ENCODE results near the gene EPAS1. TPM values are rescaled to one million over a fixed set of nuclear protein-coding genes. Genes with fewer than 3 reads are reported as not detected.

EPAS1 gene
- total and polyA plus RNA-seq, 2 of the 13 experiments (the other 11 are each of a cell fraction or from before 2014, with no cell fraction given): 47.1 to 182 TPM

DNA sequence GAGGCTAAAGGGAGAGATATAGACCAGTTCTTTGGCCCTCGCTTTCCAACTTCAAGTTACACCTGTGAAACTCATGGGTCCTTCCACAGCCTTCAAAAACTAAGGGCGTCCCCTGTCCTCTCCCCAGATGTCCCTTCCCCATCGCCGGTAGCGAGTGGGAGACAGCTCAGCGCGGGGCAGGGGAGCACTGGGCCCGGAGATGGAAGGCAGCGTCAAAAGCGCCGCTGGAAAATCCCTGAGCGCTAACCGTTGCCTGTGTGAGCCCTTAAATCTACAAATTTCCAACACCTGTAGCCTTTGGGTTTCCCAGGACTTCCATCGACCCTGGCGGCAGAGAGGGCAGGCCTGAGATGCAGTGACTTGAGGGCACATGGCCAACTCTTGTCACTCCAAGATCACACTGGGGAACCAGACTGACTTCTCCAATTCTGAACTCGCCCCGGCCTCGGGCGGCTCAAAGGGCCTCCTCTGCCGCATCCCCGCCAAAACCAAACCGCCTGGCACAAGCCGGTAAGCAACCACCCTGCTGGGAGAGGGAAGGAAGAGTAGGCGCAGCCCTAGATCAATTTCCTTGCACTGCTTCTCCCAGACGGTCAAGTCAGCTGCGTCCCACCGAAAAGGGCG lies 879 bp upstream of the EPAS1 start:
- Histone ChIP-seq H2AFZ (ENCODE audit: low read length) (no peak overlapping the region), H3K4me1 (ENCODE audit: insufficient read depth, low read length) (peaks cover 25% of the 10 kb centered on the region), H3K9ac (ENCODE audit: insufficient read depth, low read depth, low read length) (peak overlapping the region; percentile 66), H3K9me3 (ENCODE audit: low read length) (no peaks in the 10 kb centered on the region), H4K20me1 (ENCODE audit: insufficient read depth, low read length) (peaks cover 20% of the 10 kb centered on the region), H3K27me3 (ENCODE audit: control insufficient read depth in 1 of 2, insufficient read depth in 2 of 2, low read length in 2 of 2) (peaks cover 0 to 13% of the 10 kb centered on the region in 2 experiments; a peak in 2 of 5 replicates), H3K36me3 (replicated peaks in 1 of 2; ENCODE audit: control insufficient read depth in 1 of 2, insufficient read depth in 2 of 2, low read length in 2 of 2) (no peaks in the 10 kb centered on the region), H3K4me2 (ENCODE audit: low read depth, low read length) (peak overlapping the region; percentile 89), H3K79me2 (ENCODE audit: insufficient read depth, low read length) (peaks cover 37% of the 10 kb centered on the region), H3K27ac (ENCODE audit: extremely low read length, insufficient read depth, low read length) (peak overlapping the region; percentile 27), H3K4me3 (replicated peaks in 1 of 3; ENCODE audit: insufficient read depth in 1 of 3, low read depth in 2 of 3, low read length in 3 of 3) (peak overlapping the region; percentile 52 to 98 (median 91); a peak in 5 of 6 replicates)
- FAIRE-seq (no peak), DNase-seq (ENCODE audit: low spot score) (no peak), ATAC-seq (no peak; the same call in 2 of the 3 replicates)
- POLR2A ChIA-PET: interaction anchor here (0.8 to 1.9 kb wide), 14 partner anchors 10 to 303 kb away, joined by 3 to 28 read pairs (median 4); no protein-coding TSS in a partner anchor
- intact Hi-C loops (cut with micrococcal nuclease; ENCODE audit: unreplicated experiment): loop anchor here (2.0 to 5.0 kb wide), 3 partner anchors 68 to 304 kb away; no protein-coding TSS in a partner anchor
- WGBS (ENCODE audit: low lambda C conversion rate): 67% methylated on average over 23 of the region's 28 CpGs
- CTCF ChIA-PET (ENCODE audit: low intra/inter-chr PET ratio, low total read pairs): interaction anchor here (1.3 kb wide), 1 partner anchor 302 kb away, joined by 3 read pairs; no protein-coding TSS in a partner anchor
- TSS peak; percentile 47 for BruUV-seq (replicated peaks)
- in situ Hi-C loops (cut with HindIII; ENCODE audit: extremely low pct_ligation_motif_present, low pct_unique_long_range_greater_than_20kb): loop anchor here (5.0 kb wide), 3 partner anchors 66 to 304 kb away; no protein-coding TSS in a partner anchor
- no peak for TF ChIP-seq ZNF281 (CRISPR knock-in tag; IDR thresholded peaks at IDR 0.05; ENCODE audit: borderline replicate concordance)
- peak; percentile 36; the same call in 1 of the 2 replicates for TF ChIP-seq ZNF317 (CRISPR knock-in tag; IDR thresholded peaks at IDR 0.05)
- 0 out of 2 replicates have a peak, but pooled peaks have one; percentile 6 for TF ChIP-seq NR2F6 (IDR thresholded peaks at IDR 0.05)
- no peak for TF ChIP-seq NR2F6 (CRISPR knock-in tag; IDR thresholded peaks at IDR 0.05)
- TF ChIP-seq ZNF572 (CRISPR knock-in tag; IDR thresholded peaks at IDR 0.05): 0 out of 2 replicates have a peak, but pooled peaks have one; percentile 14
- TF ChIP-seq ZNF556 (CRISPR knock-in tag; IDR thresholded peaks at IDR 0.05; ENCODE audit: borderline replicate concordance): peak; percentile 60; the same call in 1 of the 2 replicates
- TF ChIP-seq MTERF4 (CRISPR knock-in tag; IDR thresholded peaks at IDR 0.05): 0 out of 2 replicates have a peak, but pooled peaks have one; percentile 11
- TF ChIP-seq, protein P1, sequence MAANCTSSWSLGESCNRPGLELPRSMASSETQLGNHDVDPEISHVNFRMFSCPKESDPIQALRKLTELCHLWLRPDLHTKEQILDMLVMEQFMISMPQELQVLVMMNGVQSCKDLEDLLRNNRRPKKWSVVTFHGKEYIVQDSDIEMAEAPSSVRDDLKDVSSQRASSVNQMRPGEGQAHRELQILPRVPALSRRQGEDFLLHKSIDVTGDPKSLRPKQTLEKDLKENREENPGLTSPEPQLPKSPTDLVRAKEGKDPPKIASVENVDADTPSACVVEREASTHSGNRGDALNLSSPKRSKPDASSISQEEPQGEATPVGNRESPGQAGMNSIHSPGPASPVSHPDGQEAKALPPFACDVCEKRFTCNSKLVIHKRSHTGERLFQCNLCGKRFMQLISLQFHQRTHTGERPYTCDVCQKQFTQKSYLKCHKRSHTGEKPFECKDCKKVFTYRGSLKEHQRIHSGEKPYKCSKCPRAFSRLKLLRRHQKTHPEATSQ (CRISPR knock-in tag; IDR thresholded peaks at IDR 0.05; ENCODE audit: borderline replicate concordance): no peak
- no peak for TF ChIP-seq ZNF225 (CRISPR knock-in tag; IDR thresholded peaks at IDR 0.05)
- TF ChIP-seq ZNF792 (CRISPR knock-in tag; IDR thresholded peaks at IDR 0.05): no peak
- peak; percentile 85; the same call in 1 of the 2 replicates for TF ChIP-seq ZNF598 (CRISPR knock-in tag; IDR thresholded peaks at IDR 0.05; ENCODE audit: borderline replicate concordance)
- no peak for TF ChIP-seq NCOA5 (CRISPR knock-in tag; IDR thresholded peaks at IDR 0.05)
- 0 out of 2 replicates have a peak, but pooled peaks have one; percentile 26 for TF ChIP-seq DR1 (CRISPR knock-in tag; IDR thresholded peaks at IDR 0.05)
- no peak for TF ChIP-seq ZFP36L2 (CRISPR knock-in tag; IDR thresholded peaks at IDR 0.05)
